Neural progenitor cell (in vitro differentiated cells): ENCODE results near the gene INSR. TPM values are rescaled to one million over a fixed set of nuclear protein-coding genes. Genes with fewer than 3 reads are reported as not detected.

Experiments used
- DNase-seq: peaks from one replicate; pipeline ENCODE4 v3.0.0-alpha.2; 2016; ENCODE audit warnings: low spot score
- H2AFZ ChIP-seq: fragments of 200-600 bp; sonication (generic); replicated peaks from 2 replicates; pipeline ENCODE4 v1.6.1; 2016; ENCODE audit warnings: antibody characterized with exemption
- H3F3A ChIP-seq: fragments of 200-600 bp; sonication (generic); 2 replicates; pipeline ENCODE4 v1.6.1; 2016; ENCODE audit warnings: antibody characterized with exemption, low read depth
- H3K27ac ChIP-seq: fragments of 200-600 bp; sonication (generic); 2 replicates; pipeline ENCODE4 v1.5.1; 2016; ENCODE audit warnings: mild to moderate bottlenecking
- H3K27me3 ChIP-seq: fragments of 200-600 bp; sonication (generic); 2 replicates; pipeline ENCODE4 v1.6.1; 2016; ENCODE audit warnings: mild to moderate bottlenecking, moderate library complexity
- H3K36me3 ChIP-seq: fragments of 200-600 bp; sonication (generic); 2 replicates; pipeline ENCODE4 v1.5.1; 2016
- H3K4me1 ChIP-seq: fragments of 200-600 bp; sonication (generic); 2 replicates; pipeline ENCODE4 v1.6.1; 2016; ENCODE audit warnings: mixed run types
- H3K4me2 ChIP-seq: fragments of 200-600 bp; sonication (generic); 2 replicates; pipeline ENCODE4 v1.6.1; 2016
- H3K4me3 ChIP-seq: fragments of 200-600 bp; sonication (generic); 2 replicates; pipeline ENCODE4 v1.5.1; 2016
- H3K79me2 ChIP-seq: fragments of 200-600 bp; sonication (generic); 2 replicates; pipeline ENCODE4 v1.6.1; 2016; ENCODE audit warnings: low read depth
- H3K9ac ChIP-seq: fragments of 200-600 bp; sonication (generic); 2 replicates; pipeline ENCODE4 v1.6.1; 2016
- H3K9me3 ChIP-seq: fragments of 200-600 bp; sonication (generic); 2 replicates; pipeline ENCODE4 v1.5.1; 2016; ENCODE audit warnings: low read depth
- H4K20me1 ChIP-seq: fragments of 200-600 bp; sonication (generic); 2 replicates; pipeline ENCODE4 v1.6.1; 2016; ENCODE audit warnings: low read depth
- H3K27ac Mint-ChIP-seq: 3 replicates; pipeline ENCODE4 v1.8.0; 2021; ENCODE audit warnings: mixed read lengths
- H3K27me3 Mint-ChIP-seq: 2 replicates; pipeline ENCODE4 v1.8.0; 2022; ENCODE audit warnings: low read depth, mild to moderate bottlenecking, inconsistent platforms, moderate library complexity, mixed read lengths; ENCODE audit not compliant: insufficient read depth
- H3K36me3 Mint-ChIP-seq: 3 replicates; pipeline ENCODE4 v1.8.0; 2021; ENCODE audit warnings: mixed read lengths
- H3K4me1 Mint-ChIP-seq: 3 replicates; pipeline ENCODE4 v1.8.0; 2021; ENCODE audit warnings: mixed read lengths
- H3K4me3 Mint-ChIP-seq: 3 replicates; pipeline ENCODE4 v1.8.0; 2021; ENCODE audit warnings: mild to moderate bottlenecking, moderate library complexity, mixed read lengths
- H3K9me3 Mint-ChIP-seq: 3 replicates; pipeline ENCODE4 v1.8.0; 2020; ENCODE audit warnings: mixed read lengths
- EZH2 ChIP-seq: fragments of 200-600 bp; sonication (generic); IDR thresholded peaks from 2 replicates; pipeline ENCODE4 v1.6.1; 2017; ENCODE audit warnings: antibody characterized with exemption, mild to moderate bottlenecking, moderate library complexity
- EZH2phosphoT487 ChIP-seq: fragments of 200-600 bp; sonication (generic); IDR thresholded peaks from 2 replicates; pipeline ENCODE4 v1.6.1; 2017; ENCODE audit warnings: antibody characterized with exemption
- total RNA-seq: library from RNA; depleted of rRNA; stranded (reverse); fragments of >200 nt; gene quantifications from 2 replicates; pipeline ENCODE4 v1.2.3, GENCODE V29; 2015; ENCODE audit warnings: low replicate concordance
- TF ChIP-seq, protein P1 (sequence below): fragments of 200-600 bp; sonication (generic); IDR thresholded peaks from 2 replicates; pipeline ENCODE4 v1.5.1; 2017; ENCODE audit warnings: antibody characterized with exemption, mild to moderate bottlenecking

INSR gene
- total RNA-seq, 1 donor from 2014 or later = 20.8 TPM

DNA sequence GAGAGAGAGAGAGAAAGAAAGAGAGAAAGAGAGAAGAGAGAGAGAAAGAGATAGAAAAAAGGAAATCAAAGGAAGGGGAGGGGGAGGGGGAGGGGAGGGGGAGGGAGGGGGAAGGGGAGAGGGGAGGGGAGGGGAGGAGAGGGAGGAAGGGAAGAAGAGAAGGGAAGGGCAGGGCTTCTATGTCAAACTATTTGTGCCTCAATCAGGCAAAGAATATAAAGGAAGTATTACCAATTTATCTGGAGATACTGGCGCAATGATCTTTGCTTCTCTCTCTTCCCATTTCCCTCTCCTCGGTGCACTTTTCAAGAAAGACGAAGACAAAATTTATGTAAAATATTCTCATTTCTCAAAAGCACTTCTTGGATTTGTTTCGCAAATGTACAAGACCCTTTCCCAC lies 9.3 kb upstream of the INSR start:
- H3F3A ChIP-seq = no peaks in the 10 kb centered on the region
- DNase-seq = no peak
- no peaks in the 10 kb centered on the region for H3K79me2 ChIP-seq
- H3K9me3 ChIP-seq = no peaks in the 10 kb centered on the region
- no peaks in the 10 kb centered on the region for H3K4me1 ChIP-seq
- Mint-ChIP-seq H3K36me3 (no peaks in the 10 kb centered on the region), H3K27me3 (peaks cover 12% of the 10 kb centered on the region), H3K27ac (no peak overlapping the region), H3K4me1 (no peaks in the 10 kb centered on the region), H3K9me3 (no peaks in the 10 kb centered on the region), H3K4me3 (no peak overlapping the region)
- no peaks in the 10 kb centered on the region for H3K36me3 ChIP-seq
- no peak overlapping the region for H3K27ac ChIP-seq
- TF ChIP-seq EZH2 (no peak), EZH2phosphoT487 (no peak)
- TF ChIP-seq, protein P1, sequence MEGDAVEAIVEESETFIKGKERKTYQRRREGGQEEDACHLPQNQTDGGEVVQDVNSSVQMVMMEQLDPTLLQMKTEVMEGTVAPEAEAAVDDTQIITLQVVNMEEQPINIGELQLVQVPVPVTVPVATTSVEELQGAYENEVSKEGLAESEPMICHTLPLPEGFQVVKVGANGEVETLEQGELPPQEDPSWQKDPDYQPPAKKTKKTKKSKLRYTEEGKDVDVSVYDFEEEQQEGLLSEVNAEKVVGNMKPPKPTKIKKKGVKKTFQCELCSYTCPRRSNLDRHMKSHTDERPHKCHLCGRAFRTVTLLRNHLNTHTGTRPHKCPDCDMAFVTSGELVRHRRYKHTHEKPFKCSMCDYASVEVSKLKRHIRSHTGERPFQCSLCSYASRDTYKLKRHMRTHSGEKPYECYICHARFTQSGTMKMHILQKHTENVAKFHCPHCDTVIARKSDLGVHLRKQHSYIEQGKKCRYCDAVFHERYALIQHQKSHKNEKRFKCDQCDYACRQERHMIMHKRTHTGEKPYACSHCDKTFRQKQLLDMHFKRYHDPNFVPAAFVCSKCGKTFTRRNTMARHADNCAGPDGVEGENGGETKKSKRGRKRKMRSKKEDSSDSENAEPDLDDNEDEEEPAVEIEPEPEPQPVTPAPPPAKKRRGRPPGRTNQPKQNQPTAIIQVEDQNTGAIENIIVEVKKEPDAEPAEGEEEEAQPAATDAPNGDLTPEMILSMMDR = no peak
- no peak overlapping the region for H3K4me2 ChIP-seq
- no peaks in the 10 kb centered on the region for H3K27me3 ChIP-seq
- H3K9ac ChIP-seq = no peak overlapping the region
- H4K20me1 ChIP-seq = no peaks in the 10 kb centered on the region
- H3K4me3 ChIP-seq = no peak overlapping the region
- no peak overlapping the region for H2AFZ ChIP-seq

DNA sequence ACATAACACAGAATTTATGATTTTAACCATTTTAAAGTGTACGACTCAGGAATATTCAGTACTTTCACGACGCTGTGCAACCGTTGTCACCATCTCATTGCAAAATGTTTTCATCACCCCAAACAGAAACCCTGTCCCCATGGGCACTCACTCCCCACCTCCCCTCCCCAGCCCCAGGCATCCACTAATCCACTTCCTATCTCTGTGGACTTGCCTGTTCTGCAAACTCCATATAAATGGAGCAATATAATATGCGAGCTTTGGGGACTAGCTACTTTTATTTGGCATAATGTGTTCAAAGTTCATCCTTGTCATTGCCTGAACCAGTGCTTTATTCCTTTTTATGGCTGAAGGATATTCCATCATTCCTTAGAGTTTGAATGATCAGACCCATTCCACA lies 7.3 kb upstream of the INSR start:
- no peaks in the 10 kb centered on the region for H3K4me1 Mint-ChIP-seq
- TF ChIP-seq EZH2 (no peak), EZH2phosphoT487 (no peak)
- TF ChIP-seq, protein P1 = no peak
- H3K79me2 ChIP-seq = no peaks in the 10 kb centered on the region
- H3K36me3 Mint-ChIP-seq = no peaks in the 10 kb centered on the region
- H3K27ac ChIP-seq = no peak overlapping the region
- H3K9ac ChIP-seq = no peak overlapping the region
- no peaks in the 10 kb centered on the region for H3K27me3 ChIP-seq
- no peak overlapping the region for H3K4me3 Mint-ChIP-seq
- H3K4me1 ChIP-seq = no peaks in the 10 kb centered on the region
- no peaks in the 10 kb centered on the region for H3F3A ChIP-seq
- no peak overlapping the region for H3K4me2 ChIP-seq
- no peak for DNase-seq
- H2AFZ ChIP-seq = no peak overlapping the region
- H3K27ac Mint-ChIP-seq = no peak overlapping the region
- no peaks in the 10 kb centered on the region for H3K9me3 ChIP-seq
- H3K36me3 ChIP-seq = no peaks in the 10 kb centered on the region
- H3K4me3 ChIP-seq = no peak overlapping the region
- H3K27me3 Mint-ChIP-seq = peaks cover 14% of the 10 kb centered on the region
- no peaks in the 10 kb centered on the region for H3K9me3 Mint-ChIP-seq
- H4K20me1 ChIP-seq = no peaks in the 10 kb centered on the region

DNA sequence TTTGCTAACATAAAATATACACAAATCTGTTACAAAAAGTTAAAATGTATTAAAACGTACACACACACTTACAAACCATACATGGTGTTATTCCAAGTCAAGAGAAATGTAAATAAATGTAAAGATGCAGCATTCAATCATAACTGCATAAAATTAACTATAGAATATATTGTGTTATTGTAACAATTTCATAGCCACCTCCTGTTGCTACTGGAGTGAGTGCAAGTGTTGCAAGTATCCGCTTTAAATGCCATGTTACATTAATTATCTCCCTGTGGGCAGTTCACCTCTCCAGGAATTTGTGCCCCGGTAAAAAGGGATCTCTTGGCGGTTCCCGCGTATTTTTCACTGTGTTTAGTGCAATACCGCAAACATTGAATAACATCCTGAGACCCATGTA lies 3.5 kb upstream of the INSR start:
- no peak for DNase-seq
- TF ChIP-seq EZH2 (no peak), EZH2phosphoT487 (no peak)
- TF ChIP-seq, protein P1 = no peak
- Mint-ChIP-seq H3K4me1 (peaks cover 6% of the 10 kb centered on the region), H3K36me3 (no peaks in the 10 kb centered on the region), H3K4me3 (no peak overlapping the region), H3K9me3 (no peaks in the 10 kb centered on the region), H3K27me3 (peaks cover 14% of the 10 kb centered on the region), H3K27ac (no peak overlapping the region)
- Histone ChIP-seq H3F3A (peaks cover 15% of the 10 kb centered on the region), H3K9ac (no peak overlapping the region), H3K27me3 (peaks cover 9% of the 10 kb centered on the region), H2AFZ (no peak overlapping the region), H3K4me2 (no peak overlapping the region), H3K4me1 (peaks cover 5% of the 10 kb centered on the region), H3K79me2 (peaks cover 12% of the 10 kb centered on the region), H4K20me1 (peaks cover 8% of the 10 kb centered on the region), H3K9me3 (no peaks in the 10 kb centered on the region), H3K36me3 (no peaks in the 10 kb centered on the region), H3K27ac (no peak overlapping the region), H3K4me3 (no peak overlapping the region)
